Endothelial cell of umbilical vein (primary cell): ENCODE data around the gene MIPEP.

ENCODE experiments used
- EZH2 ChIP-seq: IDR thresholded peaks from 2 replicates; pipeline ENCODE4 v1.6.1; 2012; ENCODE audit warnings: borderline replicate concordance, low read depth, mild to moderate bottlenecking, moderate library complexity, low read length, inconsistent platforms; ENCODE audit not compliant: severe bottlenecking
- GATA2 ChIP-seq: IDR thresholded peaks from 2 replicates; pipeline ENCODE4 v1.7.0; 2011; ENCODE audit warnings: low read depth, mild to moderate bottlenecking, moderate library complexity, mixed read lengths, low read length; ENCODE audit not compliant: insufficient read length, insufficient read depth
- JUN ChIP-seq: IDR thresholded peaks from 2 replicates; pipeline ENCODE4 v1.6.1; 2011; ENCODE audit warnings: borderline replicate concordance, low read depth; ENCODE audit not compliant: insufficient read length, insufficient read depth
- MAX ChIP-seq: IDR thresholded peaks from 2 replicates; pipeline ENCODE4 v1.6.1; 2011; ENCODE audit not compliant: insufficient read depth, insufficient read length
- POLR2A ChIP-seq: IDR thresholded peaks from 2 replicates; pipeline ENCODE4 v1.6.1; 2012; ENCODE audit warnings: low read depth, mild to moderate bottlenecking, control low read depth, low read length
- POLR2AphosphoS5 ChIP-seq: IDR thresholded peaks from 2 replicates; pipeline ENCODE4 v1.6.1; 2012; ENCODE audit warnings: low read depth, mild to moderate bottlenecking, control low read depth, low read length, moderate library complexity; ENCODE audit not compliant: insufficient read depth
- TF ChIP-seq, protein P1 (sequence below), 2 donors: IDR thresholded peaks; 1 replicate in 1 of 2; 2 replicates in 1 of 2; pipeline ENCODE4 v1.5.1; 2011; ENCODE audit warnings: low read length in 2 of 2, mild to moderate bottlenecking in 2 of 2, moderate library complexity in 2 of 2, control low read depth in 1 of 2, inconsistent platforms in 1 of 2, low read depth in 1 of 2; ENCODE audit not compliant: insufficient read depth in 1 of 2; ENCODE audit errors: extremely low read depth in 1 of 2

- TF ChIP-seq, protein P1, sequence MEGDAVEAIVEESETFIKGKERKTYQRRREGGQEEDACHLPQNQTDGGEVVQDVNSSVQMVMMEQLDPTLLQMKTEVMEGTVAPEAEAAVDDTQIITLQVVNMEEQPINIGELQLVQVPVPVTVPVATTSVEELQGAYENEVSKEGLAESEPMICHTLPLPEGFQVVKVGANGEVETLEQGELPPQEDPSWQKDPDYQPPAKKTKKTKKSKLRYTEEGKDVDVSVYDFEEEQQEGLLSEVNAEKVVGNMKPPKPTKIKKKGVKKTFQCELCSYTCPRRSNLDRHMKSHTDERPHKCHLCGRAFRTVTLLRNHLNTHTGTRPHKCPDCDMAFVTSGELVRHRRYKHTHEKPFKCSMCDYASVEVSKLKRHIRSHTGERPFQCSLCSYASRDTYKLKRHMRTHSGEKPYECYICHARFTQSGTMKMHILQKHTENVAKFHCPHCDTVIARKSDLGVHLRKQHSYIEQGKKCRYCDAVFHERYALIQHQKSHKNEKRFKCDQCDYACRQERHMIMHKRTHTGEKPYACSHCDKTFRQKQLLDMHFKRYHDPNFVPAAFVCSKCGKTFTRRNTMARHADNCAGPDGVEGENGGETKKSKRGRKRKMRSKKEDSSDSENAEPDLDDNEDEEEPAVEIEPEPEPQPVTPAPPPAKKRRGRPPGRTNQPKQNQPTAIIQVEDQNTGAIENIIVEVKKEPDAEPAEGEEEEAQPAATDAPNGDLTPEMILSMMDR (IDR thresholded peaks at IDR 0.05; ENCODE audit: extremely low read depth in 1 of 2, insufficient read depth in 1 of 2, low read depth in 1 of 2, low read length in 2 of 2), result no peak
- TF ChIP-seq GATA2 (no peak), JUN (no peak), EZH2 (no peak), POLR2A (no peak), POLR2AphosphoS5 (no peak), MAX (no peak)
Measured at GRCh38 chr13:23843436-23843835, 45.8 kb downstream of the MIPEP start.
